Cardiac fibroblast (primary cell): ENCODE data around the gene EPS8L3.
"Not testable (repeated sequence)": the region's sequence is repeated elsewhere in the genome, so short reads cannot be mapped to it uniquely, and the experiment has no call there.

Experiments
- DNase-seq, 2 donors: peaks; one replicate each; pipeline versions ENCODE4 v3.0.0 to v3.0.0-alpha.2; 2010; ENCODE audit warnings: low read depth in 2 of 2
- H3K4me3 ChIP-seq, 2 donors: replicated peaks in 1 of 2; 1 replicate in 1 of 2; 2 replicates in 1 of 2; pipeline ENCODE4 v1.5.1; 2011; ENCODE audit warnings: low read depth in 2 of 2, low read length in 2 of 2, mild to moderate bottlenecking in 2 of 2, moderate library complexity in 1 of 2
- CTCF ChIP-seq: IDR thresholded peaks from one replicate; pipeline ENCODE4 v1.5.1; 2011; ENCODE audit warnings: low read depth, mild to moderate bottlenecking, low read length, inconsistent platforms

EPS8L3 gene

GRCh38 chr1:109756848-109757521, 6.7 kb downstream of the EPS8L3 start:
- no peak for DNase-seq
- no peak overlapping the region for H3K4me3 ChIP-seq
- no peak for TF ChIP-seq CTCF

- H3K4me3 ChIP-seq, DNase-seq: not testable (repeated sequence)
These were observed 7.4 kb downstream of the EPS8L3 start for GRCh38 chr1:109756325-109756724.

GRCh38 chr1:109754738-109755137, 9.0 kb downstream of the EPS8L3 start:
- no peak for TF ChIP-seq CTCF
- no peak for DNase-seq
- no peak overlapping the region for H3K4me3 ChIP-seq

- H3K4me3 ChIP-seq, result no peak overlapping the region
- no peak for TF ChIP-seq CTCF
- no peak for DNase-seq
These were observed 12.0 kb downstream of the EPS8L3 start for GRCh38 chr1:109751531-109752260.

- DNase-seq, result no peak
- H3K4me3 ChIP-seq, result no peak overlapping the region
- no peak for TF ChIP-seq CTCF
These were observed 12.8 kb downstream of the EPS8L3 start for GRCh38 chr1:109750920-109751319.

- no peak overlapping the region for H3K4me3 ChIP-seq
- TF ChIP-seq CTCF, result no peak
- no peak for DNase-seq
These were observed 13.4 kb downstream of the EPS8L3 start for GRCh38 chr1:109750241-109750882.

- H3K4me3 ChIP-seq, result no peak overlapping the region
- no peak for DNase-seq
- TF ChIP-seq CTCF, result no peak
These were observed 14.5 kb downstream of the EPS8L3 start for GRCh38 chr1:109749221-109749620.

GRCh38 chr1:109748311-109748710, 15.4 kb downstream of the EPS8L3 start:
- DNase-seq, H3K4me3 ChIP-seq: not testable (repeated sequence)
